HG03521 (cell line): ENCODE data around the gene IL1RAPL2.
"Not testable (repeated sequence)": the region's sequence is repeated elsewhere in the genome, so short reads cannot be mapped to it uniquely, and the experiment has no call there.

ENCODE experiments used
- ATAC-seq: cut with Tn5 transposase; IDR thresholded peaks from one replicate; pipeline ENCODE4 v1.9.1; 2021; ENCODE audit warnings: mild to moderate bottlenecking, moderate library complexity; ENCODE audit not compliant: unreplicated experiment

The IL1RAPL2 gene

DNA sequence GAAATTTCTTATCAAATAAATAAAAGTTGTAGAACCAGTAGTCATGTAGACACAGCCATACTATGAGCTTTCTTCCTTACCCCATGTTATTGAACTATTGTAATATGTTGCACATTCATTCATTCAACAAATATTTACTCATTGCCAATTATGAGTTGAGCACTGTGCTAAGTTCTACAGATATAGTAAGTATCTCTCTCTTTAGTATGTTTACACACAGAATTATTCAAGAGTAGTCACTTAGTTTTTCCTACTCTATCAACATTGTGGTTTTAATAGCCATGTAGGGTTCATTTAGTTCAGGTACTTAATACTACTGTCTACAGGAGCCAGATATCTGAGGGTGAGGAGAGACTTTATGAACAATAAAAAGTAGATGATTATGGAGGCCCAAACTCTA, 568.3 kb downstream of the IL1RAPL2 start:
- ATAC-seq = no peak

- ATAC-seq = no peak
Measured at GRCh38 chrX:105136786-105137185, 570.8 kb downstream of the IL1RAPL2 start.

DNA sequence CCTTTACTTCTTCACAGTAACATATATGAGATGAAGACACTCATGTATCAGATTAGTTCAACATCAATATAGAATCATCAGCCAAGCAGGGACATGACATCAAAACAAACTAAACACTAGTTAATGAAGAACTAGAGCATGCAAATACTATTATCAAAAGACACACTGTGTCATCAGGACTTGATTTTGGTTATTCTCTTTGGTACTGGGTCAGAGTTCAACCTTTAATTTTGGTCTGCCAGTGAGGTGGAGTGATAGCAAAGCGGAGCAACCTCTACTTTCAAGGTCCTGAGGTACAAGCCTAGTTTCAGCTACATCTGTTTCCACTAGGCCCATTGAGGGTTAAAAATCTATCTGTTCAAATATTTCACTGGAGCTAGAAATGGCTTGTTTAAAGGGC, 584.0 kb downstream of the IL1RAPL2 start:
- no peak for ATAC-seq

DNA sequence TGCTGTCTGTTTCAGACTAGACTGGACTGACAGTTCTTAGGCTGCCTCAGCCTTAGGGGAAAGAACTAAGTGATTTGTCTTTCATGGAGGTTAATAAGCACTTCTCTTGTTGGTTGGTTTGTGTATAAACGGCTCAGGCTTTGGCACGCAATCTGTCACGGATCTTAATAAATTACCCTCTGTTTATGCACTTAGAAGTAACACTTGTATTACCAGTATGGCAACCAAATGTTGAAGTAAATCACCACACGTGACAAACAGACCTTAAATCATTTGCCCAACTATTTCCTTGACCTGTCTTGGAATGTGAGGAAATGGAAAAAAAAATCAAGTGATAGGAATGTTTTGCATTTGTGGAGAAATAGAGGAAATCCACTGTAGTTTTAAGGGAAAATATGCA, 584.6 kb downstream of the IL1RAPL2 start:
- no peak for ATAC-seq

GRCh38 chrX:105167233-105167632, 601.2 kb downstream of the IL1RAPL2 start:
- no peak for ATAC-seq

GRCh38 chrX:105168577-105168976, 602.6 kb downstream of the IL1RAPL2 start:
- no peak for ATAC-seq

- ATAC-seq = no peak
Measured at GRCh38 chrX:105173071-105173470, 607.1 kb downstream of the IL1RAPL2 start.

DNA sequence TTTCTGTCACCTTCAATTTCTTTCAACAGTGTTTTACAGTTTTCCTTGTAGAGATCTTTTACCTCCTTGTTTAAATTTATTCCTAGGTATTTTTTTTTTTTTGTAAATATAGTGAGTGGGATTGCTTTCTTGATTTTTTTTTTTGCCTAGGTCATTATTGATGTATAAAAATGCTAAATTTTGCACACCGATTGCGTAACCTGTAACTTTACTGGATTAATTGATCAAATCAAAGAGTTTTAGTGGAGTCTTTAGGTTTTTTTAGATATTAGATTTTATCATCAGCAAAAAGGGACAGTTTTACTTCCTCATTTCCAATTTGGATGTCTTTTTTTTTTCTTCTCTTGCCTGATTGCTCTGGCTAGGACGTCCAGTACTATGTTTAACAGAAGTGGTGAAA, 613.6 kb downstream of the IL1RAPL2 start:
- no peak for ATAC-seq

DNA sequence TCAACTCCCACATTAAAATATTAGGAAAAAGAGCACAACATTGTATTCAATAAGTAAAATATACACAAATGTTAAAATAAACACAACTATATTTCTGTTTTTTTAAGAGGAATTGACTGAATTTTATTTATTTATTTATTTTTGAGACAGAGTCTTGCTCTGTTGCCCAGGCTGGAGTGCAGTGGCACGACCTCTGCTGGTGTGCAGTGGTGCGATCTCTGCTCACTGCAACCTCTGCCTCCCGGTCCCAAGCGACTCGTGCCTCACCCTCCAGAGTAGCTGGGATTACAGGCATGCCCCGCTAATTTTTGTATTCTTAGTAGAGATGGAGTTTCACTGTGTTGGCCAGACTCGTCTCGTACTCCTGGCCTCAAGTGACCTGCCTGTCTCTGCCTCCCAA, 623.1 kb downstream of the IL1RAPL2 start:
- no peak for ATAC-seq

GRCh38 chrX:105190252-105190853, 624.4 kb downstream of the IL1RAPL2 start:
- no peak for ATAC-seq

GRCh38 chrX:105191878-105192277, 625.9 kb downstream of the IL1RAPL2 start:
- no peak for ATAC-seq

DNA sequence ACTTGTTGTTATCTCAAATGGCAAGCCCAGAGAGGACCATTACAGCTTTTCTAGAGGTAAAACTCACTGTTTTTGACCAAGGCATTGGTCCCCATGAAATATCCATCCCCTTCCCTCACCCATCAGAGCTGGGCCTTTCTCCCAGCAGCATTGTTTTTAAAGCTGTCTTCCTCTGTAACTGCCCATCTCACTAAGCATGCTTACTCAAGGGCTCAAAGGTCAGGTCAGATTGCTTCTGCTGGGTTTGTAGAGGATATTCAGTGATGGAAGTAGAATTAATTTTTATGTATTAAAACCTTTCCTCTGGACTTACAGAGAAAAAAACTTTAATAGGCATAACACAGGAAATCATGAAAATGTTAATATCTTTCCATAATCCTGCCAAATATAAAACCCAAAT, 643.4 kb downstream of the IL1RAPL2 start:
- ATAC-seq = no peak

DNA sequence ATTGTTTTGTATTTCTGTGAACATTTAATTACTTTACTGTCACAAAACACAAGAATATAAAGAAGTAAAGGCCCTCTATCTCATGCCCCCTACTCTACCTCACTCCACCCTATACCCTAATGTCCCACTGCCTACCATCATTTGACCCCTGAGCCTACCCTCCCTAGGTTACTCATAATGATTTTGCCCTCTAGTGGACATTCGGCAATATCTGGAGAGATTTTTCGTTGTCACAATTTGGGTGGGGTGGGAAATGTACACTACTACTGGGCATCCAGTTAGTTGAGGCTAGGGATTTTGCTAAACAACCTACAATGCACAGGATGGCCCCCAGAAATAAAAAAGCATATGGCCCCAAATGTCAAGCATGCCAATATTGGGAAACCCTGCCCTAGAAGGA, 644.3 kb downstream of the IL1RAPL2 start:
- no peak for ATAC-seq

DNA sequence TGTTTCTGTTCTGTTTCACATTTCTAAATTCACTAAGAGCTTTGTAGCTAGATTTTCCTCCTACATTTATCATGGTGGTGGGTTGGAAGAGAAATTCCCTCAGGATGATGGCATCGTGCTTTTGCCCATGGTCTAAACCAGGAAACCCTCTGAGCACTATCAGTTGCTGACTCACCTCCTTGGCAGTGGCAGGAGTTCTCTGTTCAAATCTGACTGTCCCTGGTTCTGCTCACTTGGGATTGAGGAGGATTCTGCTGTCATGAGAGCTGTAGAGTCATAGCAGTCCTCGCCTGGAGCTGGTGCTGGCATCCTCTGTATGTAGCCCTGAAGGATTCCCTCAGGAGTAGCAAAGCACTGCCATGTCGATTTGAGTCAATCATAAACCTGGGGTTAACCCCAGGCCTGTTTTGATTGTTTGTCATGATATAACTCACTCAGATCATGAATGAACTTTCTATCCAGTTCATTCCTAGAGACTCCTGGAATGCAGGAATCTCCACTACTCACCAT, 645.1 kb downstream of the IL1RAPL2 start:
- no peak for ATAC-seq

DNA sequence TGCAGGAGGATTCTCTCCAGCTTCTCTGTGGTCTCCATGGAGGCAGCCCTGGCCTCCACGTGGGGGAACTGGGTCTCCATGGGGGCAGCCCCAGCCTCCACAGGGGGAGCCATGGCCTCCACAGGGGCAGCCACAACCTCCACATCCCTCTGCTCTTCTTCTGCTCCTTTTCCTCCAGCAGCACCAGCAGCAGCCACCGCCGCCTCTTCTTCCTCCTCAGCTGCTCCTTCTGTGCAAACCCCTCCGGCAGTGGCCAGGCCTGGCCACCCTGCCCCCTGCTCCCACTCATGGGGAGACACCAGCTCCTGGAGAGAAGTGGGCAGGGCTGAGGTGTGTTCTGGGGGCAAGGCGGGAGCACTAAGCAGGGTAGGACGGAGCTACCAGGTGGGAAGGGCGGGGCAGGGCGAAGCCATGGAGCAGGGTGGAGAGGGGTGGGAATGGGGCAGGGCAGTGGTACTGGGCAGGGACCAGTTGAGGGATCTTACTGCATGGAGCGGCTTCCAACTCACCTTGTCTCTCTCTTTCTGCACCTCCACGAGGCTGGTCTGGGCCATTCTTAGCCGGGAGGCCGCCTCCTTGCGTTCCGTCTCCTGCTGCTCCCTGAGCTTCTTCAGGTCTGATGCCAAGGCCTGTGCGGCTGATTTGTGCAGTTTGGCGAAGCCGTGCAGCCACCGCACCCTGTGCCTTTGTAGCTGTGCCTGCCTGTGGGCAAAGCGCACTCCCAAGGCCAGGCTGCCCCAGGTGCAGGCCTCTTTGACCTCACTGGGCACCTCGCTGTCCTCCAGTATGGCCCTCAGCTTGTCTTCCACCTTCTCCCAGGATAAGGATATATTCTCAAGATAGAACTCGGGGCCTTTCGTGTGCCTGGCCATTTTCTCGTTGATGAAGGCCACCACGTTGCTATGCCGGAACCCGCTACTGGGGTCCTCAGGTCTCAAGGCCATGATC, 653.7 kb downstream of the IL1RAPL2 start:
- ATAC-seq = no peak

GRCh38 chrX:105220636-105221035, 654.6 kb downstream of the IL1RAPL2 start, which contains the start of gene TEX13A:
TEX13A (minus strand) TSS chrX:105220694; CDS start chrX:105220397, 297 bp downstream.
- no peak for ATAC-seq

GRCh38 chrX:105221374-105221773, 655.4 kb downstream of the IL1RAPL2 start:
- ATAC-seq = no peak

GRCh38 chrX:105226499-105226898, 660.5 kb downstream of the IL1RAPL2 start:
- no peak for ATAC-seq

GRCh38 chrX:105228602-105229001, 662.6 kb downstream of the IL1RAPL2 start:
- no peak for ATAC-seq

- no peak for ATAC-seq
Measured at GRCh38 chrX:105229146-105229545, 663.1 kb downstream of the IL1RAPL2 start.

DNA sequence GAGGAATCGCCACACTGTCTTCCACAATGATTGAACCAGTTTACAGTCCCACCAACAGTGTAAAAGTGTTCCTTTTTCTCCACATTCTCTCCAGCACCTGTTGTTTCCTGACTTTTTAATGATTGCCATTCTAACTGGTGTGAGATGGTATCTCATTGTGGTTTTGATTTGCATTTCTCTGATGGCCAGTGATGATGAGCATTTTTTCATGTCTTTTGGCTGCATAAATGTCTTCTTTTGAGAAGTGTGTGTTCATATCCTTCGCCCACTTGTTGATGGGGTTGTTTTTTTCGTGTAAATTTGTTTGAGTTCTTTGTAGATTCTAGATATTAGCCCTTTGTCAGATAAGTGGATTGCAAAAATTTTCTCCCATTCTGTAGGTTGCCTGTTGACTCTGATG, 671.4 kb downstream of the IL1RAPL2 start:
- not testable (repeated sequence) for ATAC-seq

- ATAC-seq = no peak
Measured at GRCh38 chrX:105241056-105241455, 675.1 kb downstream of the IL1RAPL2 start.
